ENCODE data around the gene SERPINA10.

GRCh38 chr14:94298130-94298529, 5.1 kb upstream of the SERPINA10 start:
- no peak for TF ChIP-seq RAD21 (conservative IDR thresholded peaks at IDR 0.05)
- TF ChIP-seq TAF1 (IDR thresholded peaks at IDR 0.05; ENCODE audit: low read depth) = no peak
- no peak for TF ChIP-seq CTCF (IDR thresholded peaks at IDR 0.05; ENCODE audit: poor library complexity, severe bottlenecking)
- TF ChIP-seq EP300 (conservative IDR thresholded peaks at IDR 0.05; ENCODE audit: poor library complexity, severe bottlenecking) = no peak

Measured in neural cell (in vitro differentiated cells).